ACC112 (cell line): ENCODE measurements around the gene PAFAH1B1.

ENCODE experiments used
- H2AFZ ChIP-seq: fragments of 200-600 bp; sonication (generic); one replicate; pipeline ENCODE4 v1.6.0; 2017; ENCODE audit warnings: antibody characterized with exemption, low read length; ENCODE audit not compliant: unreplicated experiment
- H3K27ac ChIP-seq: fragments of 200-600 bp; sonication (generic); 2 replicates; pipeline ENCODE4 v1.5.1; 2014; ENCODE audit warnings: low read depth, mild to moderate bottlenecking, antibody characterized with exemption, low read length, moderate library complexity
- H3K27me3 ChIP-seq: fragments of 200-600 bp; sonication (generic); 2 replicates; pipeline ENCODE4 v1.6.1; 2014; ENCODE audit warnings: mild to moderate bottlenecking, antibody characterized with exemption, low read length, moderate library complexity, mixed read lengths; ENCODE audit not compliant: insufficient read depth
- H3K36me3 ChIP-seq: fragments of 200-600 bp; sonication (generic); 2 replicates; pipeline ENCODE4 v1.6.1; 2016; ENCODE audit warnings: mild to moderate bottlenecking, antibody characterized with exemption, low read length, moderate library complexity, mixed read lengths; ENCODE audit not compliant: insufficient read depth
- H3K4me1 ChIP-seq: fragments of 200-600 bp; sonication (generic); one replicate; pipeline ENCODE4 v1.6.1; 2016; ENCODE audit warnings: low read length, mixed read lengths; ENCODE audit not compliant: insufficient read depth, unreplicated experiment, control insufficient read depth
- H3K4me3 ChIP-seq: fragments of 200-600 bp; sonication (generic); 2 replicates; pipeline ENCODE4 v1.5.1; 2014; ENCODE audit warnings: mild to moderate bottlenecking, low read depth, low read length
- H3K79me2 ChIP-seq: fragments of 200-600 bp; sonication (generic); one replicate; pipeline ENCODE4 v1.6.0; 2016; ENCODE audit warnings: low read length; ENCODE audit not compliant: control insufficient read depth, unreplicated experiment, insufficient read depth

Gene PAFAH1B1

GRCh38 chr17:2688351-2689342 lies 95.2 kb downstream of the PAFAH1B1 start:
- Histone ChIP-seq H3K79me2 (no peaks in the 10 kb centered on the region), H2AFZ (no peak overlapping the region), H3K4me1 (no peaks in the 10 kb centered on the region), H3K4me3 (no peak overlapping the region), H3K27me3 (no peaks in the 10 kb centered on the region), H3K27ac (no peak overlapping the region), H3K36me3 (peaks cover 9% of the 10 kb centered on the region; the same call in 1 of the 2 replicates)

- H3K4me3 ChIP-seq: no peak overlapping the region
- no peaks in the 10 kb centered on the region for H3K79me2 ChIP-seq
- no peak overlapping the region for H2AFZ ChIP-seq
- H3K36me3 ChIP-seq: peaks cover 3% of the 10 kb centered on the region; the same call in 1 of the 2 replicates
- H3K27ac ChIP-seq: no peak overlapping the region
- no peaks in the 10 kb centered on the region for H3K27me3 ChIP-seq
- H3K4me1 ChIP-seq: no peaks in the 10 kb centered on the region
Observed at GRCh38 chr17:2689411-2690164, 96.1 kb downstream of the PAFAH1B1 start.

- no peaks in the 10 kb centered on the region for H3K79me2 ChIP-seq
Observed at GRCh38 chr17:2690165-2691068, 97.0 kb downstream of the PAFAH1B1 start.

GRCh38 chr17:2691069-2691871 lies 97.8 kb downstream of the PAFAH1B1 start:
- Histone ChIP-seq H3K4me1 (no peaks in the 10 kb centered on the region), H3K79me2 (no peaks in the 10 kb centered on the region), H2AFZ (no peak overlapping the region), H3K4me3 (no peak overlapping the region), H3K27ac (no peak overlapping the region), H3K27me3 (no peaks in the 10 kb centered on the region), H3K36me3 (peaks cover 3% of the 10 kb centered on the region; the same call in 1 of the 2 replicates)

More at GRCh38 chr17:2690165-2691068, 97.0 kb downstream of the PAFAH1B1 start:
- H3K27ac ChIP-seq: no peak overlapping the region
- H3K4me1 ChIP-seq: no peaks in the 10 kb centered on the region
- peaks cover 3% of the 10 kb centered on the region; the same call in 1 of the 2 replicates for H3K36me3 ChIP-seq
- no peaks in the 10 kb centered on the region for H3K27me3 ChIP-seq
- H3K4me3 ChIP-seq: no peak overlapping the region
- no peak overlapping the region for H2AFZ ChIP-seq

- no peaks in the 10 kb centered on the region for H3K4me1 ChIP-seq
- H3K79me2 ChIP-seq: no peaks in the 10 kb centered on the region
- H3K27ac ChIP-seq: no peak overlapping the region
- no peak overlapping the region for H3K4me3 ChIP-seq
- H2AFZ ChIP-seq: no peak overlapping the region
- H3K27me3 ChIP-seq: no peaks in the 10 kb centered on the region
- H3K36me3 ChIP-seq: peaks cover 3% of the 10 kb centered on the region; the same call in 1 of the 2 replicates
Observed at GRCh38 chr17:2691965-2692780, 98.7 kb downstream of the PAFAH1B1 start.

- Histone ChIP-seq H3K79me2 (no peaks in the 10 kb centered on the region), H2AFZ (no peak overlapping the region), H3K4me1 (no peaks in the 10 kb centered on the region), H3K27me3 (no peaks in the 10 kb centered on the region), H3K36me3 (peaks cover 6% of the 10 kb centered on the region; the same call in 1 of the 2 replicates), H3K4me3 (no peak overlapping the region), H3K27ac (no peak overlapping the region)
Observed at GRCh38 chr17:2692781-2693135, 99.3 kb downstream of the PAFAH1B1 start.

- Histone ChIP-seq H3K4me3 (no peak overlapping the region), H3K27ac (no peak overlapping the region), H3K4me1 (no peaks in the 10 kb centered on the region), H3K27me3 (no peaks in the 10 kb centered on the region), H3K36me3 (peaks cover 14% of the 10 kb centered on the region; the same call in 1 of the 2 replicates), H2AFZ (no peak overlapping the region), H3K79me2 (no peaks in the 10 kb centered on the region)
Observed at GRCh38 chr17:2693561-2694380, 100.3 kb downstream of the PAFAH1B1 start.

- Histone ChIP-seq H3K27me3 (no peaks in the 10 kb centered on the region), H3K4me3 (no peak overlapping the region), H3K36me3 (peaks cover 19% of the 10 kb centered on the region; the same call in 1 of the 2 replicates), H2AFZ (no peak overlapping the region), H3K79me2 (no peaks in the 10 kb centered on the region), H3K4me1 (no peaks in the 10 kb centered on the region), H3K27ac (no peak overlapping the region)
Observed at GRCh38 chr17:2694381-2695242, 101.2 kb downstream of the PAFAH1B1 start.
